ENCODE data around the gene BRPF3. TPM values are rescaled to one million over a fixed set of nuclear protein-coding genes. Genes with fewer than 3 reads are reported as not detected.

The BRPF3 gene
- total RNA-seq, 1 donor from 2014 or later, result 36.2 TPM

DNA sequence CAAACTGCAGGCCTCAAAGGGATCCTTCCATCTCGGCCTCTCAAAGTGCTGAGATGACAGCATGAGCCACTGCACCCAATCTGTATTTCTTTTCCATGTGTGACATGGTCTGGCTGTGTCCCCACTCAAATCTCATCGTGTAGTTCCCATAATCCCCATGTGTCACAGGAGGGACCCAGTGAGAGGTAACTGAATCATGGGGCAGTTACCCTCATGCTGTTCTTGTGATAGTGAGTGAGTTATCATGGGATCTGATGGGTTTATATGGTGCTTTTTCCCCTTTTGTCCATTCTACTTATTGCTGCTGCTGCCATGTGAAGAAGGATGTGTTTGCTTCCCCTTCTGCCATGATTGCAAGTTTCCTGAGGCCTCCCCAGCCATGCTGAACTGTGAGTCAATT is 10.3 kb upstream of the BRPF3 start:
- H3K27ac Mint-ChIP-seq (ENCODE audit: unreplicated experiment), result no peak overlapping the region
- H3K27me3 Mint-ChIP-seq (ENCODE audit: unreplicated experiment), result peaks cover 2% of the 10 kb centered on the region
- H3K36me3 Mint-ChIP-seq (ENCODE audit: unreplicated experiment), result peaks cover 5% of the 10 kb centered on the region
- no peak for DNase-seq
- no peak overlapping the region for H3K4me3 Mint-ChIP-seq (ENCODE audit: unreplicated experiment)
- H3K4me1 Mint-ChIP-seq (ENCODE audit: low read depth, unreplicated experiment), result no peaks in the 10 kb centered on the region
- TF ChIP-seq CTCF (IDR thresholded peaks at IDR 0.05; ENCODE audit: partially characterized antibody, unreplicated experiment), result no peak
- no peaks in the 10 kb centered on the region for H3K9me3 Mint-ChIP-seq (ENCODE audit: unreplicated experiment)

GRCh38 chr6:36187446-36187845 is 9.1 kb upstream of the BRPF3 start:
- no peak for TF ChIP-seq CTCF (IDR thresholded peaks at IDR 0.05; ENCODE audit: partially characterized antibody, unreplicated experiment)
- Mint-ChIP-seq H3K36me3 (ENCODE audit: unreplicated experiment) (peaks cover 5% of the 10 kb centered on the region), H3K9me3 (ENCODE audit: unreplicated experiment) (no peaks in the 10 kb centered on the region), H3K4me1 (ENCODE audit: low read depth, unreplicated experiment) (no peaks in the 10 kb centered on the region), H3K27me3 (ENCODE audit: unreplicated experiment) (peaks cover 2% of the 10 kb centered on the region), H3K4me3 (ENCODE audit: unreplicated experiment) (no peak overlapping the region), H3K27ac (ENCODE audit: unreplicated experiment) (no peak overlapping the region)
- no peak for DNase-seq

DNA sequence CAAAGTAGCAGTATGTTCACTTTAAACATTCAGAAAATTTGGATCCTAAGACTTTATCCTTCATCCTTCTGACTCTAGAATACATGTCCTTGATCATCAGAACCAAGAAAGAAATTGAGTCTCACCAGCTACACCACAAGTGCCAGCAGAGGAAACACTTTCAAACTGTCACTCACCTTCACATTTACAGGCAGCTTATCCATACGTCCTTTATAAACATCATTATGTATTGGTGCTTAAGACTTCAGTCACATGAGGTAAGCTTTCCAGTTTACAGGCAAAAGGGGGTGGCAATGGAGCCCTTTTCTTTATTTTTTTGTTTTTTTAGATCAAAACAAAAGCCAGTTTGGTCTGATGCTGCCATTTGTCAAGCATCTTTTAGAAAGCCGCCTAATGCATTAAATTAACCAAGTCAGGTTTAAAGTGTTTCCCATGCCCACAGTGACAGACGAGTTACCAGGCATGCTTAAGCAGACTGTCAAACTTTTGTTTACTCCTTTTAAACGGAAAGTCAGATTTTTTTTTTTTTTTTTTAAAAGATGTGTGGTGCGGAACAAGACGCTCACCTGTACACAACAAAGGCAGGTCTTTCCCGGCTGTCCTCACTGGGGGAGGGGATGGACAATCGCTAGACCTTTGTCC is 952 bp upstream of the BRPF3 start:
- no peak for DNase-seq
- peak overlapping the region; percentile 86 for H3K4me3 Mint-ChIP-seq (ENCODE audit: unreplicated experiment)
- peaks cover 12% of the 10 kb centered on the region for H3K36me3 Mint-ChIP-seq (ENCODE audit: unreplicated experiment)
- H3K27ac Mint-ChIP-seq (ENCODE audit: unreplicated experiment), result peak overlapping the region; percentile 91
- peaks cover 4% of the 10 kb centered on the region for H3K27me3 Mint-ChIP-seq (ENCODE audit: unreplicated experiment)
- peaks cover 11% of the 10 kb centered on the region for H3K9me3 Mint-ChIP-seq (ENCODE audit: unreplicated experiment)
- peaks cover 4% of the 10 kb centered on the region for H3K4me1 Mint-ChIP-seq (ENCODE audit: low read depth, unreplicated experiment)
- no peak for TF ChIP-seq CTCF (IDR thresholded peaks at IDR 0.05; ENCODE audit: partially characterized antibody, unreplicated experiment)

DNA sequence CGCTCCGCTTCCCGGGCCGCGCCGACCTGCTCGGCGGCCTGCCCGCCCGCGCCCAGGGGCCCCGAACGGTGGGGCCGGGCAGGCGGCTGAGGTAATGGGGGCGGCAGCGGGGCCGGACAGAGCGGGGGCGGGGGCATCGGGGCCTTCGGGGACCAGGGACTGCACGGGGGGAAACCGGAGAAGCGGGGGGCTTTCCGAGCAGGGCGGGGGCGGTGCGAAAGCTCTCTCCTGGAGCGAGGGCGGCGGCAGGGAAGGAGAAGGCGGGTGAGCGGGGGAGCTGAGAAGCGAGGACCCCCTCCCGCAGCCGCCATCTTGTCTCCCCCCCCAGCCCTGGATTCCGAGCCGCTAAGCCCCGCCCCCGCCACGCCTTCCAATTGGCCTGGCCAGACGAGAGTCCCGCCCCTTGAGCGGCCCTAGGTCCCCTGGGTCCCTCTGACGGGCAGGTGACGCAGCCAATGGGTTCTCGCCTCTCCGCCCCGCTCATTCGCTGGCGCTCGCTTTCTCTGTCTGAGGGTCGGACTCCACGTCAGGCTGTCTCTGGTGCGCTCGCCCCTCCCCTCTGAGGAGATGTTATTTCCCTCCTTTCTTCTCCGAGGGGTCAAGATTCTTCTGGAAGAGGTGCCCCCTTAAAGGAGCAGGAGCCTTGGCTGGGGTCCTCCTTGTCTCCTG is 470 bp downstream of the BRPF3 start:
- H3K27me3 Mint-ChIP-seq (ENCODE audit: unreplicated experiment), result peaks cover 4% of the 10 kb centered on the region
- H3K9me3 Mint-ChIP-seq (ENCODE audit: unreplicated experiment), result peaks cover 13% of the 10 kb centered on the region
- no peak for TF ChIP-seq CTCF (IDR thresholded peaks at IDR 0.05; ENCODE audit: partially characterized antibody, unreplicated experiment)
- H3K4me1 Mint-ChIP-seq (ENCODE audit: low read depth, unreplicated experiment), result peaks cover 12% of the 10 kb centered on the region
- H3K27ac Mint-ChIP-seq (ENCODE audit: unreplicated experiment), result peak overlapping the region; percentile 90
- peaks cover 23% of the 10 kb centered on the region for H3K36me3 Mint-ChIP-seq (ENCODE audit: unreplicated experiment)
- peak; percentile 100 for DNase-seq
- H3K4me3 Mint-ChIP-seq (ENCODE audit: unreplicated experiment), result peak overlapping the region; percentile 88

DNA sequence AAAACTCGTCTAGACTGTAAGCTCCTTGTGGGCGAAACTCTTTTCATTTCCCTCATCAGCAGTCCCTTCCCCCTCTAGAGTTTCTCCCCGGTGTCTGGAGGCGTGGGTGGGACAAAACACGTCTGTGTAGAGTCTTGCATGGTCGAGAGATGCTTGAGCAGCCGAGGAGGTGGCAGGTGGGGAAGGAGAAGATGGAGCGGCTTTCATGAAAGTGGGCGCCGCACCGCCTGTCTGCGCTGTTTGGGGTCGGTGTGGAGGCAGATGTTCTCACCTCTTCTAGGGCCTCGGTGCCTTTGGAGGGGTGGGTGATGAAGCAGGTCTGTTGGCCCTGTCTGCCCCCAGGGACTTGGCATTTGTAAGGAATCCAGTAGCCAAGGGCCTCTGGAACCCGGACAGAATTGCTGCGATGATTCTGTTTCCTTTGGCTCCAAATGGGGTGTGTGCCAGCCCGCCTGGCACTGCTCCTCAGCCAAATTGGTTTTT is 1.2 kb downstream of the BRPF3 start:
- no peak for TF ChIP-seq CTCF (IDR thresholded peaks at IDR 0.05; ENCODE audit: partially characterized antibody, unreplicated experiment)
- peaks cover 4% of the 10 kb centered on the region for H3K27me3 Mint-ChIP-seq (ENCODE audit: unreplicated experiment)
- H3K4me1 Mint-ChIP-seq (ENCODE audit: low read depth, unreplicated experiment), result peaks cover 13% of the 10 kb centered on the region
- H3K9me3 Mint-ChIP-seq (ENCODE audit: unreplicated experiment), result peaks cover 15% of the 10 kb centered on the region
- peak overlapping the region; percentile 88 for H3K4me3 Mint-ChIP-seq (ENCODE audit: unreplicated experiment)
- H3K27ac Mint-ChIP-seq (ENCODE audit: unreplicated experiment), result peak overlapping the region; percentile 90
- no peak for DNase-seq
- peaks cover 30% of the 10 kb centered on the region for H3K36me3 Mint-ChIP-seq (ENCODE audit: unreplicated experiment)
